Smooth muscle cell (in vitro differentiated cells): ENCODE measurements around the gene TMEM129. TPM values are rescaled to one million over a fixed set of nuclear protein-coding genes. Genes with fewer than 3 reads are reported as not detected.
"Not testable (repeated sequence)": the region's sequence is repeated elsewhere in the genome, so short reads cannot be mapped to it uniquely, and the experiment has no call there.

Experiments
- DNase-seq: peaks from one replicate; lab custom pipeline; 2025; ENCODE audit not compliant: unreplicated experiment; lab: John Stamatoyannopoulos, UW
- H2AFZ ChIP-seq: fragments of 200-600 bp; sonication (generic); 2 replicates; pipeline ENCODE4 v1.6.0; 2016; ENCODE audit warnings: antibody characterized with exemption, low read depth, mild to moderate bottlenecking
- H3F3A ChIP-seq: fragments of 200-600 bp; sonication (generic); 2 replicates; pipeline ENCODE4 v1.6.0; 2017; ENCODE audit warnings: antibody characterized with exemption, low read depth
- H3K27ac ChIP-seq: fragments of 200-600 bp; sonication (generic); 2 replicates; pipeline ENCODE4 v1.5.1; 2016; ENCODE audit warnings: low read depth, mild to moderate bottlenecking
- H3K27me3 ChIP-seq: fragments of 200-600 bp; sonication (generic); 2 replicates; pipeline ENCODE4 v1.6.1; 2016; ENCODE audit warnings: low read depth, mild to moderate bottlenecking
- H3K36me3 ChIP-seq: fragments of 200-600 bp; sonication (generic); 2 replicates; pipeline ENCODE4 v1.5.1; 2016; ENCODE audit warnings: low read depth
- H3K4me1 ChIP-seq: fragments of 200-600 bp; sonication (generic); 2 replicates; pipeline ENCODE4 v1.5.1; 2016; ENCODE audit warnings: low read depth
- H3K4me2 ChIP-seq: fragments of 200-600 bp; sonication (generic); 2 replicates; pipeline ENCODE4 v1.6.0; 2016; ENCODE audit warnings: mild to moderate bottlenecking
- H3K4me3 ChIP-seq: fragments of 200-600 bp; sonication (generic); 2 replicates; pipeline ENCODE4 v1.5.1; 2016; ENCODE audit warnings: mild to moderate bottlenecking
- H3K79me2 ChIP-seq: fragments of 200-600 bp; sonication (generic); 2 replicates; pipeline ENCODE4 v1.6.0; 2016; ENCODE audit warnings: low read depth, mild to moderate bottlenecking
- H3K9ac ChIP-seq: fragments of 200-600 bp; sonication (generic); 2 replicates; pipeline ENCODE4 v1.6.0; 2016; ENCODE audit warnings: low read depth
- H3K9me3 ChIP-seq: fragments of 200-600 bp; sonication (generic); replicated peaks from 2 replicates; pipeline ENCODE4 v1.5.1; 2016; ENCODE audit warnings: low read depth
- H4K20me1 ChIP-seq: fragments of 200-600 bp; sonication (generic); 2 replicates; pipeline ENCODE4 v1.6.0; 2016; ENCODE audit warnings: low read depth
- WGBS: methylation state at CpG from one replicate; pipeline ENCODE4 v1.1.7; 2016; ENCODE audit warnings: low lambda C conversion rate; 5-methylcytosine and 5-hydroxymethylcytosine counted together
- polyA plus RNA-seq: library from polyadenylated mRNA; unstranded; fragments of >200 nt; fragmentation: Nextera tagmentation; extraction: Ambion mirVana; gene quantifications from 2 replicates; pipeline ENCODE4 v1.2.1, GENCODE V29; 2016
- total RNA-seq: library from RNA; depleted of rRNA; stranded (reverse); fragments of >200 nt; gene quantifications from 2 replicates; pipeline ENCODE4 v1.2.3, GENCODE V29; 2014
- TF ChIP-seq, protein P1 (sequence below): fragments of 200-600 bp; sonication (generic); IDR thresholded peaks from 2 replicates; pipeline ENCODE4 v1.5.1; 2017; ENCODE audit warnings: borderline replicate concordance, mild to moderate bottlenecking, antibody characterized with exemption; ENCODE audit not compliant: insufficient read depth, poor library complexity, severe bottlenecking

The TMEM129 gene
- total and polyA plus RNA-seq, 2 experiments from 2014 or later: 30.4 to 50.5 TPM

DNA sequence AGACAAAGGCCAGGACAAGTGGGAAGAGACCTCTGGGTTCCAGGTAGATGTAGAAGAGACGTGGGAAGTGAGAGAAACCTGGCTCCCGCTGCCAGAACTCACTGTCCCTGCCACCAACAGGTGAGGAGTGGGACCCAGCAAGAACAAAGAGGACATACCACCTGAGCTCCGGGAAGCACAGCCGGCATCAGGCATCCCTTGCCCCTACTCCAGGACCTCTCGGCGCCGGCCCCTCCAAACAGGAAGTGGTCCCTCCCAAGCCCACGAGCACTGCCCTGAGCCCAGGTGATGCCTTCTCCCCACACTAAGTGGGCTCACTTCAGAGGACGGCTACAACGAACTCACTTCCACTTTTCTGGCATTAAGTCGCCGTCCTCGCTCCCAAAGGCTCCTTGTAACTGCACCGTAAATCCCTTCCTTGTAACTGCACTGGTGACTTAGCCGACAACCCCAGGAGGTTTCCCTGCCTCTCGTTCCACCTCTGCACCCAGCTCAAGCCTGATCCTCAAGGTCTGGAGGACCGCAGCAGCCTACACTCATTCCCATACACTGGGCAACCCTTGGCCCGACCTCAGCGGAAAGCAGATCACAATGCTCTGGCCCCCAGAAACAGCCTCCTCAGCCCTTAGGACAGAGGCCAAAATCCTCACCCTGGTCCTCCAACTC lies 45.9 kb downstream of the TMEM129 start:
- Histone ChIP-seq H3F3A (no peaks in the 10 kb centered on the region), H2AFZ (no peak overlapping the region), H3K27ac (no peak overlapping the region), H3K27me3 (no peaks in the 10 kb centered on the region), H3K9ac (no peak overlapping the region), H4K20me1 (no peaks in the 10 kb centered on the region), H3K79me2 (no peaks in the 10 kb centered on the region), H3K4me3 (no peak overlapping the region), H3K36me3 (no peaks in the 10 kb centered on the region), H3K4me1 (no peaks in the 10 kb centered on the region), H3K4me2 (no peak overlapping the region), H3K9me3 (no peaks in the 10 kb centered on the region)
- DNase-seq: no peak
- TF ChIP-seq, protein P1, sequence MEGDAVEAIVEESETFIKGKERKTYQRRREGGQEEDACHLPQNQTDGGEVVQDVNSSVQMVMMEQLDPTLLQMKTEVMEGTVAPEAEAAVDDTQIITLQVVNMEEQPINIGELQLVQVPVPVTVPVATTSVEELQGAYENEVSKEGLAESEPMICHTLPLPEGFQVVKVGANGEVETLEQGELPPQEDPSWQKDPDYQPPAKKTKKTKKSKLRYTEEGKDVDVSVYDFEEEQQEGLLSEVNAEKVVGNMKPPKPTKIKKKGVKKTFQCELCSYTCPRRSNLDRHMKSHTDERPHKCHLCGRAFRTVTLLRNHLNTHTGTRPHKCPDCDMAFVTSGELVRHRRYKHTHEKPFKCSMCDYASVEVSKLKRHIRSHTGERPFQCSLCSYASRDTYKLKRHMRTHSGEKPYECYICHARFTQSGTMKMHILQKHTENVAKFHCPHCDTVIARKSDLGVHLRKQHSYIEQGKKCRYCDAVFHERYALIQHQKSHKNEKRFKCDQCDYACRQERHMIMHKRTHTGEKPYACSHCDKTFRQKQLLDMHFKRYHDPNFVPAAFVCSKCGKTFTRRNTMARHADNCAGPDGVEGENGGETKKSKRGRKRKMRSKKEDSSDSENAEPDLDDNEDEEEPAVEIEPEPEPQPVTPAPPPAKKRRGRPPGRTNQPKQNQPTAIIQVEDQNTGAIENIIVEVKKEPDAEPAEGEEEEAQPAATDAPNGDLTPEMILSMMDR: no peak
- WGBS: 89% methylated on average over 17 of the region's 19 CpGs

DNA sequence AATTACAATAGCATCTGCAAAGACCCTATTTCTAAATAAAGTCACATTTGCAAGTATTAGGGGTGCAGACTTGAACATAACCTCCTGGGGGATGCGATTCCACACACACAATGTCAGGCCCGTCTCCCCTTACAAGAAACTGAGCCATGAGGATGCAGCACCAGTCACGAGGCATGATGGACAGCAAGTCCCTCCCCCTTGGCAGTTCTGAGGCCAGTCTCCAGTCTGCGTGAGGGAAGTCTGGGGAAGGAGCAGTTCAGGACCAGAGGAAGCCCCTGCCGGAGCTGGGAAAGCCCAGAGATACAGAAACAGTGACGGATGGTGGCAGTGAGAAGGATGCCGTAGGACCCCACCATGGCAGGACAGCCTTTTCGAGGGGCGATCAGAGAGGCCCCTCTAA lies 46.4 kb downstream of the TMEM129 start:
- H3K4me2 ChIP-seq: no peak overlapping the region
- no peak overlapping the region for H3K9ac ChIP-seq
- no peak overlapping the region for H3K4me3 ChIP-seq
- no peak overlapping the region for H3K27ac ChIP-seq
- DNase-seq: no peak
- 73% methylated on average over 9 of the region's 9 CpGs for WGBS
- H3K27me3 ChIP-seq: no peaks in the 10 kb centered on the region
- no peaks in the 10 kb centered on the region for H3K4me1 ChIP-seq
- no peaks in the 10 kb centered on the region for H3K9me3 ChIP-seq
- no peaks in the 10 kb centered on the region for H3F3A ChIP-seq
- no peaks in the 10 kb centered on the region for H3K79me2 ChIP-seq
- H3K36me3 ChIP-seq: no peaks in the 10 kb centered on the region
- H4K20me1 ChIP-seq: no peaks in the 10 kb centered on the region
- no peak overlapping the region for H2AFZ ChIP-seq
- TF ChIP-seq, protein P1: no peak

DNA sequence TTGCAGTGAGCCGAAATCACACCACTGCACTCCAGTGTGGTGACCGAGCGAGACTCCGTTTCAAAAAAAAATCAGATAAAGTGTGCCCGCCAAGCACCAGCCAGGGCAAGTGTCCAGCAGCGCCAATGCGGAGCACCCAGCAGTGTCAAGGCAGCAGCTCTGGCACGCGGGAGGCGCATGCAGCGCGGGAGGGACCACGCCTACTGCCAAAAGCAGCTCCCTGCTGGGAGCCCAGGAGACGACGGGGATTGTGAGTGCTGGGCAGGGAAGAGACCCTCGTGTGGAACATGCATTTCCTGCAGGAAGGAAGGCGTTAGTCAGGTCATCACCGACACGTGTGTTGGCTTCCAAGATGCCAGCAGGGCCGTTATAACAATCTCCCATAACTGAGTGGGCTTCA lies 47.5 kb downstream of the TMEM129 start:
- H3K4me1 ChIP-seq: no peaks in the 10 kb centered on the region
- no peaks in the 10 kb centered on the region for H3F3A ChIP-seq
- no peaks in the 10 kb centered on the region for H3K9me3 ChIP-seq
- H3K36me3 ChIP-seq: no peaks in the 10 kb centered on the region
- no peak for DNase-seq
- H3K4me2 ChIP-seq: no peak overlapping the region
- no peak overlapping the region for H3K27ac ChIP-seq
- no peak overlapping the region for H2AFZ ChIP-seq
- no peak overlapping the region for H3K4me3 ChIP-seq
- TF ChIP-seq, protein P1: no peak
- 93% methylated on average over 20 of the region's 20 CpGs for WGBS
- H4K20me1 ChIP-seq: no peaks in the 10 kb centered on the region
- no peaks in the 10 kb centered on the region for H3K79me2 ChIP-seq
- H3K9ac ChIP-seq: no peak overlapping the region
- no peaks in the 10 kb centered on the region for H3K27me3 ChIP-seq

DNA sequence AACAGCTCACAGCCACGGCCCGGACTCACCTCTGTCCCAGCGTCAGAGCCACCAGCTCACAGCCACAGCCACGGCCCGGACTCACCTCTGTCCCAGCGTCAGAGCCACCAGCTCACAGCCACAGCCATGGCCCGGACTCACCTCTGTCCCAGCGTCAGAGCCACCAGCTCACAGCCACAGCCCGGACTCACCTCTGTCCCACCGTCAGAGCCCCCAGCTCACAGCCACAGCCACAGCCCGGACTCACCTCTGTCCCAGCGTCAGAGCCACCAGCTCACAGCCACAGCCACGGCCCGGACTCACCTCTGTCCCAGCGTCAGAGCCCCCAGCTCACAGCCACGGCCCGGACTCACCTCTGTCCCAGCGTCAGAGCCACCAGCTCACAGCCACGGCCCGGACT lies 50.1 kb downstream of the TMEM129 start:
- H3K36me3 ChIP-seq, DNase-seq, H3K27ac ChIP-seq, H3K79me2 ChIP-seq, H3K4me3 ChIP-seq, H3K9ac ChIP-seq, H3K4me1 ChIP-seq, H3K27me3 ChIP-seq, H4K20me1 ChIP-seq, H2AFZ ChIP-seq, H3K4me2 ChIP-seq, H3K9me3 ChIP-seq, H3F3A ChIP-seq: not testable (repeated sequence)
- 93% methylated on average over 20 of the region's 20 CpGs for WGBS
